GM21515 (cell line): ENCODE results near the gene G6PD.

Experiments
- ATAC-seq: cut with Tn5 transposase; IDR thresholded peaks from one replicate; pipeline ENCODE4 v1.9.1; 2021; ENCODE audit not compliant: unreplicated experiment

G6PD gene

GRCh38 chrX:154488336-154489075 is 58.1 kb downstream of the G6PD start:
- no peak for ATAC-seq

GRCh38 chrX:154487518-154488290 is 58.9 kb downstream of the G6PD start:
- ATAC-seq, result no peak

- ATAC-seq, result no peak
Observed at GRCh38 chrX:154486396-154487207, 60.0 kb downstream of the G6PD start, which contains the start of gene UBL4A. TSS of gene UBL4A (minus strand) at chrX:154486615. CDS start at chrX:154486584, 31 bp downstream.

GRCh38 chrX:154486052-154486395 is 60.6 kb downstream of the G6PD start:
- ATAC-seq, result no peak

GRCh38 chrX:154485150-154486051 is 61.2 kb downstream of the G6PD start:
- no peak for ATAC-seq

GRCh38 chrX:154484255-154485149 is 62.1 kb downstream of the G6PD start:
- ATAC-seq, result no peak

GRCh38 chrX:154483325-154483724 is 63.3 kb downstream of the G6PD start:
- ATAC-seq, result no peak

- no peak for ATAC-seq
Observed at GRCh38 chrX:154482786-154483185, 63.9 kb downstream of the G6PD start.

- ATAC-seq, result no peak
Observed at GRCh38 chrX:154481911-154482601, 64.6 kb downstream of the G6PD start.
